ENCODE data around the gene ABTB2. TPM values are rescaled to one million over a fixed set of nuclear protein-coding genes. Genes with fewer than 3 reads are reported as not detected.
A peak's percentile ranks its signal among the peaks of the same experiment; 100 is the strongest.

ABTB2 gene
- total and polyA plus RNA-seq, 9 of the 15 experiments (the other 6 are each of a cell fraction or from before 2014, with no cell fraction given): 0.03 to 0.18 (median 0.12) TPM; not detected in 2

DNA sequence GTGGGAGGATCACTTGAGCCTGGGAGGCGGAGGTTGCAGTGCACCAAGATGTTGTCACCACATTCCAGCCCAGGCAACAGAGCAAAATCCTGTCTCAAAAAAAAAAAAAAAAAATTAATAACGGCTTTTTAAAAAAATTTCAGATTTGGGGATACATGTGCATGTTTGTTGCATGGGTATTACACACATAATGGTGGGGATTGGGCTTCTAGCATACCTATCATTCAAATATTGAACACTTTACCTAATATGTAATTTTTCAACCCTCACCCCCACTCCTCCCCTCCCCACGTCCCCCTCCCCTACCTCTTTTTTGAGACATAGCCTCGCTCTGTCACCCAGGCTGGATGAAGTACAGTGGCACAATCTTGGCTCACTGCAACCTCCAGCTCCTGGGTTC is 40.1 kb downstream of the ABTB2 start:
- in situ Hi-C loops (cut with MboI): no loop called here
- FAIRE-seq: no peak

DNA sequence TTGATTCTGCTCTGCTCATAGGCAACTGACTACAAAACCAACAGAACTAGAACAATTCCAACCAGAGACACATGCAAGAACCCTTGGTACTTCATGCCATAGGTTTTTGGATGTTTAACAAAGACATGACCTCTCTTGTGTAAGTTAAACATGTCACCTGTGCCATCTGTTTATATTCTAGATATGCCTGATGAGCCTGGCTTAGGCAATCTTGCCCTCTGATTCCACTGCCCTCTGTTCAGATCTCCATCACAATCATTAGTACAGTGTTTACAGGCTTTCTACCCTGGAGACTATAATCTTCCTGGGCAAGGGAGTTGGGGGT is 40.8 kb downstream of the ABTB2 start:
- TF ChIP-seq SIN3A (IDR thresholded peaks at IDR 0.05; ENCODE audit: borderline replicate concordance in 2 of 2, control insufficient read depth in 1 of 2, low read depth in 2 of 2, low read length in 2 of 2): no peak
- TF ChIP-seq MAFK (IDR thresholded peaks at IDR 0.05; ENCODE audit: low read length): no peak
- TF ChIP-seq RNF2 (IDR thresholded peaks at IDR 0.05): no peak
- no peak for TF ChIP-seq ZZZ3 (IDR thresholded peaks at IDR 0.05)
- no peak for TF ChIP-seq NFIX (CRISPR knock-in tag; IDR thresholded peaks at IDR 0.05; ENCODE audit: low read depth)
- TF ChIP-seq FUS (optimal IDR thresholded peaks at IDR 0.05; ENCODE audit: low read depth, low read length): no peak
- TF ChIP-seq MXD1 (CRISPR knock-in tag; IDR thresholded peaks at IDR 0.05; ENCODE audit: borderline replicate concordance, poor library complexity, severe bottlenecking): no peak
- no peak for TF ChIP-seq TCF7 (IDR thresholded peaks at IDR 0.05; ENCODE audit: borderline replicate concordance)
- CTCF ChIA-PET (ENCODE audit: low intra/inter-chr PET ratio): no interaction called here

More for the DNA sequence above, 40.1 kb downstream of the ABTB2 start:
- DNase-seq (ENCODE audit: extremely low read depth in 1 of 4, low spot score in 3 of 4) (no peak), ATAC-seq (no peak)
- Histone ChIP-seq H3K9me1 (ENCODE audit: control insufficient read depth, insufficient read depth, low read length) (no peaks in the 10 kb centered on the region), H3K79me2 (ENCODE audit: control insufficient read depth, insufficient read depth, low read length) (no peaks in the 10 kb centered on the region), H4K20me1 (replicated peaks; ENCODE audit: control insufficient read depth, insufficient read depth, low read length) (no peaks in the 10 kb centered on the region; the same call in none of the 2 replicates), H3K4me1 (replicated peaks in 1 of 2; ENCODE audit: control insufficient read depth in 2 of 2, insufficient read depth in 2 of 2, low read length in 2 of 2) (no peaks in the 10 kb centered on the region), H3K27ac (ENCODE audit: extremely low read depth, low read depth, low read length) (no peak overlapping the region), H3K9ac (ENCODE audit: insufficient read depth in 1 of 2, low read depth in 2 of 2, low read length in 2 of 2) (no peak overlapping the region), H2AFZ (ENCODE audit: low read depth, low read length) (no peak overlapping the region), H3K4me2 (ENCODE audit: insufficient read depth, low read length) (no peak overlapping the region), H3K9me3 (replicated peaks; ENCODE audit: control insufficient read depth, insufficient read depth, low read depth, low read length) (no peaks in the 10 kb centered on the region), H3K36me3 (ENCODE audit: control insufficient read depth, insufficient read depth, low read length) (no peaks in the 10 kb centered on the region), H3K4me3 (no peak overlapping the region), H3K27me3 (ENCODE audit: control insufficient read depth in 2 of 2, insufficient read depth in 2 of 2, low read length in 2 of 2) (peaks cover 40 to 58% of the 10 kb centered on the region in 2 experiments)
- ChIA-PET CTCF (ENCODE audit: low intra/inter-chr PET ratio) (no interaction called here), POLR2A (interaction anchor here (0.5 to 2.1 kb wide), 3 partner anchors 13 to 671 kb away, joined by 3 to 4 read pairs (median 4); no protein-coding TSS in a partner anchor)
- intact Hi-C loops (cut with micrococcal nuclease): no loop called here
- 0% methylated on average over 1 of the region's 4 CpGs for WGBS (ENCODE audit: insufficient coverage, low coverage, missing lambda C conversion rate)
- peak; percentile 60 for TF ChIP-seq HNRNPK (IDR thresholded peaks at IDR 0.05; ENCODE audit: low read depth, low read length, poor library complexity, severe bottlenecking)
- TF ChIP-seq PCBP2 (IDR thresholded peaks at IDR 0.05; ENCODE audit: low read depth, low read length, poor library complexity, severe bottlenecking): no peak
- no TSS peak for BruUV-seq (replicated peaks)

More for the DNA sequence above, 40.8 kb downstream of the ABTB2 start:
- POLR2A ChIA-PET: interaction anchor here (0.8 kb wide), 1 partner anchor 14 kb away, joined by 3 read pairs; no protein-coding TSS in a partner anchor
- Histone ChIP-seq H3K79me2 (ENCODE audit: control insufficient read depth, insufficient read depth, low read length) (no peaks in the 10 kb centered on the region), H3K4me1 (replicated peaks in 1 of 2; ENCODE audit: control insufficient read depth in 2 of 2, insufficient read depth in 2 of 2, low read length in 2 of 2) (no peaks in the 10 kb centered on the region), H4K20me1 (replicated peaks; ENCODE audit: control insufficient read depth, insufficient read depth, low read length) (no peaks in the 10 kb centered on the region; the same call in none of the 2 replicates), H3K4me3 (no peak overlapping the region), H2AFZ (ENCODE audit: low read depth, low read length) (no peak overlapping the region), H3K9me1 (ENCODE audit: control insufficient read depth, insufficient read depth, low read length) (no peaks in the 10 kb centered on the region), H3K27ac (ENCODE audit: extremely low read depth, low read depth, low read length) (no peak overlapping the region), H3K36me3 (ENCODE audit: control insufficient read depth, insufficient read depth, low read length) (no peaks in the 10 kb centered on the region), H3K27me3 (ENCODE audit: control insufficient read depth in 2 of 2, insufficient read depth in 2 of 2, low read length in 2 of 2) (peaks cover 40 to 64% of the 10 kb centered on the region in 2 experiments), H3K9ac (ENCODE audit: insufficient read depth in 1 of 2, low read depth in 2 of 2, low read length in 2 of 2) (no peak overlapping the region), H3K4me2 (ENCODE audit: insufficient read depth, low read length) (no peak overlapping the region), H3K9me3 (replicated peaks; ENCODE audit: control insufficient read depth, insufficient read depth, low read depth, low read length) (no peaks in the 10 kb centered on the region)
- intact Hi-C loops (cut with micrococcal nuclease) (no loop called here), in situ Hi-C loops (cut with MboI) (no loop called here)
- DNase-seq (ENCODE audit: extremely low read depth in 1 of 4, low spot score in 3 of 4): no peak
- no peak for ATAC-seq
- no TSS peak for BruUV-seq (replicated peaks)
- no peak for FAIRE-seq

All from K562 (cell line).